Posterior vena cava (tissue), 2 donors: ENCODE results near the gene KDM6A. TPM values are rescaled to one million over a fixed set of nuclear protein-coding genes. Genes with fewer than 3 reads are reported as not detected.
"Not testable (repeated sequence)": the region's sequence is repeated elsewhere in the genome, so short reads cannot be mapped to it uniquely, and the experiment has no call there.

Source experiments
- DNase-seq: peaks from one replicate; pipeline ENCODE4 v3.0.0-alpha.2; 2020; ENCODE audit warnings: low spot score
- intact Hi-C, 2 donors: fragments of 100-400 bp; cut with DNase I; formaldehyde crosslinking; loops; one replicate each; pipeline versions ENCODE4 v1.14.1 to v1.14.2; 2022 to 2023
- total RNA-seq, 2 donors: library from RNA; stranded (reverse); fragmentation: NEBNext Ultra II Directional; extraction: Animal tissue kit (Norgen Biotek cat#: 25700); gene quantifications; one replicate each; pipeline ENCODE4 v1.2.1, GENCODE V29; 2021
- donor health status: DM: yes; HTN: yes; CAD: no.
- donor health status: DM: yes; HTN: yes; CAD: no.

The KDM6A gene
- total RNA-seq, 2 donors from 2014 or later, result 24.2 to 27.3 TPM

- intact Hi-C loops, DNase-seq: not testable (repeated sequence)
These were observed 38.1 kb downstream of the KDM6A start for GRCh38 chrX:44911074-44911600.

GRCh38 chrX:44913656-44914531 is 40.9 kb downstream of the KDM6A start:
- intact Hi-C loops, result no loop called here
- DNase-seq, result no peak

GRCh38 chrX:44914532-44915198 is 41.7 kb downstream of the KDM6A start:
- no peak for DNase-seq
- intact Hi-C loops, result no loop called here

- intact Hi-C loops, result no loop called here
- no peak for DNase-seq
These were observed 42.4 kb downstream of the KDM6A start for GRCh38 chrX:44915361-44915868.

GRCh38 chrX:44918722-44919121 is 45.7 kb downstream of the KDM6A start:
- DNase-seq, result no peak
- intact Hi-C loops, result no loop called here

- no peak for DNase-seq
- intact Hi-C loops, result no loop called here
These were observed 50.0 kb downstream of the KDM6A start for GRCh38 chrX:44922980-44923379.

- no peak for DNase-seq
- intact Hi-C loops, result no loop called here
These were observed 54.4 kb downstream of the KDM6A start for GRCh38 chrX:44927398-44927797.

GRCh38 chrX:44931441-44931973 is 58.5 kb downstream of the KDM6A start:
- intact Hi-C loops, result no loop called here
- no peak for DNase-seq

- no peak for DNase-seq
- intact Hi-C loops, result no loop called here
These were observed 62.2 kb downstream of the KDM6A start for GRCh38 chrX:44935172-44935571.

- no peak for DNase-seq
- intact Hi-C loops, result no loop called here
These were observed 62.7 kb downstream of the KDM6A start for GRCh38 chrX:44935640-44936039.

GRCh38 chrX:44937606-44938005 is 64.6 kb downstream of the KDM6A start:
- intact Hi-C loops, result no loop called here
- DNase-seq, result no peak

GRCh38 chrX:44938111-44938510 is 65.1 kb downstream of the KDM6A start:
- intact Hi-C loops, result no loop called here
- no peak for DNase-seq

GRCh38 chrX:44940541-44940940 is 67.6 kb downstream of the KDM6A start:
- DNase-seq, result not testable (repeated sequence)
- intact Hi-C loops, result loop anchor here in 1 of 2 donors (2.0 kb wide), 1 partner anchor 58 kb away; no protein-coding TSS in a partner anchor

GRCh38 chrX:44943007-44943406 is 70.0 kb downstream of the KDM6A start:
- intact Hi-C loops, result no loop called here

GRCh38 chrX:44944894-44945293 is 71.9 kb downstream of the KDM6A start:
- intact Hi-C loops, result no loop called here
- no peak for DNase-seq

More at GRCh38 chrX:44943007-44943406, 70.0 kb downstream of the KDM6A start:
- no peak for DNase-seq

GRCh38 chrX:44945736-44946135 is 72.7 kb downstream of the KDM6A start:
- no peak for DNase-seq
- intact Hi-C loops, result no loop called here

GRCh38 chrX:44946771-44947170 is 73.8 kb downstream of the KDM6A start:
- DNase-seq, result no peak
- intact Hi-C loops, result no loop called here

- intact Hi-C loops, result no loop called here
- DNase-seq, result no peak
These were observed 75.0 kb downstream of the KDM6A start for GRCh38 chrX:44947995-44948394.

- no peak for DNase-seq
- intact Hi-C loops, result no loop called here
These were observed 75.4 kb downstream of the KDM6A start for GRCh38 chrX:44948406-44948805.

- no peak for DNase-seq
- intact Hi-C loops, result no loop called here
These were observed 76.1 kb downstream of the KDM6A start for GRCh38 chrX:44949125-44949524.
